ENCODE results near the gene FOXJ1. TPM values are rescaled to one million over a fixed set of nuclear protein-coding genes. Genes with fewer than 3 reads are reported as not detected.

Gene FOXJ1
- total and polyA plus RNA-seq, 4 donors: 32.5 to 95.0 (median 50.3) TPM

- H3K27me3 ChIP-seq (ENCODE audit: control insufficient read depth in 3 of 3, insufficient read depth in 3 of 3, low read length in 2 of 3): no peaks in the 10 kb centered on the region
- DNase-seq: no peak
- no peak overlapping the region for H3K4me3 ChIP-seq
- no peak for TF ChIP-seq CTCF (IDR thresholded peaks at IDR 0.05; ENCODE audit: control extremely low read depth, extremely low read depth)
- 90 to 95% methylated on average over 10 of the region's 10 CpGs for WGBS, 2 donors
- no peak overlapping the region for H3K9ac ChIP-seq (ENCODE audit: insufficient read depth in 1 of 2, low read length in 2 of 2)
- H3K9me3 ChIP-seq (ENCODE audit: control insufficient read depth in 4 of 4, insufficient read depth in 3 of 4, low read length in 3 of 4): no peaks in the 10 kb centered on the region
- ATAC-seq (ENCODE audit: insufficient read depth, low FRiP score): no peak
- peaks cover 0 to 5% (median 0%) of the 10 kb centered on the region in 5 donors for H3K4me1 ChIP-seq (ENCODE audit: control insufficient read depth in 5 of 5, insufficient read depth in 5 of 5, low read length in 5 of 5)
- H3K36me3 ChIP-seq (ENCODE audit: control insufficient read depth in 4 of 4, insufficient read depth in 4 of 4, low read length in 4 of 4): no peaks in the 10 kb centered on the region
- no peak overlapping the region for H3K27ac ChIP-seq (ENCODE audit: low read depth in 1 of 2, low read length in 1 of 2)
These were observed 25.9 kb upstream of the FOXJ1 start for GRCh38 chr17:76166906-76167305.

GRCh38 chr17:76166168-76166567 is 25.1 kb upstream of the FOXJ1 start:
- H3K27ac ChIP-seq (ENCODE audit: low read depth in 1 of 2, low read length in 1 of 2): no peak overlapping the region
- peaks cover 0 to 5% (median 0%) of the 10 kb centered on the region in 5 donors for H3K4me1 ChIP-seq (ENCODE audit: control insufficient read depth in 5 of 5, insufficient read depth in 5 of 5, low read length in 5 of 5)
- no peak for ATAC-seq (ENCODE audit: insufficient read depth, low FRiP score)
- no peak overlapping the region for H3K4me3 ChIP-seq
- no peaks in the 10 kb centered on the region for H3K27me3 ChIP-seq (ENCODE audit: control insufficient read depth in 3 of 3, insufficient read depth in 3 of 3, low read length in 2 of 3)
- no peak for DNase-seq
- no peak for TF ChIP-seq CTCF (IDR thresholded peaks at IDR 0.05; ENCODE audit: control extremely low read depth, extremely low read depth)
- 88 to 90% methylated on average over 7 of the region's 7 CpGs for WGBS, 2 donors
- no peaks in the 10 kb centered on the region for H3K36me3 ChIP-seq (ENCODE audit: control insufficient read depth in 4 of 4, insufficient read depth in 4 of 4, low read length in 4 of 4)
- no peaks in the 10 kb centered on the region for H3K9me3 ChIP-seq (ENCODE audit: control insufficient read depth in 4 of 4, insufficient read depth in 3 of 4, low read length in 3 of 4)
- H3K9ac ChIP-seq (ENCODE audit: insufficient read depth in 1 of 2, low read length in 2 of 2): no peak overlapping the region

- 81 to 88% methylated on average over 2 of the region's 2 CpGs for WGBS, 2 donors
- H3K27ac ChIP-seq (ENCODE audit: low read depth in 1 of 2, low read length in 1 of 2): no peak overlapping the region
- no peak overlapping the region for H3K9ac ChIP-seq (ENCODE audit: insufficient read depth in 1 of 2, low read length in 2 of 2)
- H3K27me3 ChIP-seq (ENCODE audit: control insufficient read depth in 3 of 3, insufficient read depth in 3 of 3, low read length in 2 of 3): no peaks in the 10 kb centered on the region
- TF ChIP-seq CTCF (IDR thresholded peaks at IDR 0.05; ENCODE audit: control extremely low read depth, extremely low read depth): no peak
- no peak overlapping the region for H3K4me3 ChIP-seq
- H3K36me3 ChIP-seq (ENCODE audit: control insufficient read depth in 4 of 4, insufficient read depth in 4 of 4, low read length in 4 of 4): no peaks in the 10 kb centered on the region
- peaks cover 0 to 5% (median 0%) of the 10 kb centered on the region in 5 donors for H3K4me1 ChIP-seq (ENCODE audit: control insufficient read depth in 5 of 5, insufficient read depth in 5 of 5, low read length in 5 of 5)
- DNase-seq: no peak
- no peaks in the 10 kb centered on the region for H3K9me3 ChIP-seq (ENCODE audit: control insufficient read depth in 4 of 4, insufficient read depth in 3 of 4, low read length in 3 of 4)
- no peak for ATAC-seq (ENCODE audit: insufficient read depth, low FRiP score)
These were observed 23.3 kb upstream of the FOXJ1 start for GRCh38 chr17:76164331-76164730.

GRCh38 chr17:76163919-76164318 is 22.9 kb upstream of the FOXJ1 start:
- H3K9me3 ChIP-seq (ENCODE audit: control insufficient read depth in 4 of 4, insufficient read depth in 3 of 4, low read length in 3 of 4): no peaks in the 10 kb centered on the region
- WGBS, 2 donors: 87 to 89% methylated on average over 4 of the region's 4 CpGs
- H3K27me3 ChIP-seq (ENCODE audit: control insufficient read depth in 3 of 3, insufficient read depth in 3 of 3, low read length in 2 of 3): no peaks in the 10 kb centered on the region
- no peak overlapping the region for H3K9ac ChIP-seq (ENCODE audit: insufficient read depth in 1 of 2, low read length in 2 of 2)
- no peak for DNase-seq
- no peak for TF ChIP-seq CTCF (IDR thresholded peaks at IDR 0.05; ENCODE audit: control extremely low read depth, extremely low read depth)
- H3K4me3 ChIP-seq: no peak overlapping the region
- ATAC-seq (ENCODE audit: insufficient read depth, low FRiP score): no peak
- H3K4me1 ChIP-seq (ENCODE audit: control insufficient read depth in 5 of 5, insufficient read depth in 5 of 5, low read length in 5 of 5): peaks cover 0 to 5% (median 0%) of the 10 kb centered on the region in 5 donors
- no peak overlapping the region for H3K27ac ChIP-seq (ENCODE audit: low read depth in 1 of 2, low read length in 1 of 2)
- H3K36me3 ChIP-seq (ENCODE audit: control insufficient read depth in 4 of 4, insufficient read depth in 4 of 4, low read length in 4 of 4): no peaks in the 10 kb centered on the region

All from lung (tissue), 12 donors.